GM12864 (cell line): Measurements from ENCODE around the gene RXFP1.

Experiments used
- DNase-seq: peaks from one replicate; pipeline ENCODE4 v3.0.0-alpha.2; 2011; ENCODE audit warnings: low read depth
- H3K4me3 ChIP-seq: 2 replicates; pipeline ENCODE4 v1.5.1; 2011; ENCODE audit warnings: mild to moderate bottlenecking, low read depth, low read length, control low read depth
- CTCF ChIP-seq: IDR thresholded peaks from 2 replicates; pipeline ENCODE4 v1.5.1; 2011; ENCODE audit warnings: low read depth, mild to moderate bottlenecking, moderate library complexity, low read length, control low read depth, inconsistent platforms; ENCODE audit errors: missing control alignments

RXFP1 gene

GRCh38 chr4:158540125-158540907 is 18.6 kb downstream of the RXFP1 start:
- no peak for TF ChIP-seq CTCF
- DNase-seq = no peak
- H3K4me3 ChIP-seq = no peak overlapping the region

- DNase-seq = no peak
- TF ChIP-seq CTCF = no peak
- H3K4me3 ChIP-seq = no peak overlapping the region
Observed at GRCh38 chr4:158541506-158541905, 19.8 kb downstream of the RXFP1 start.

GRCh38 chr4:158543191-158543590 is 21.5 kb downstream of the RXFP1 start:
- no peak for TF ChIP-seq CTCF
- no peak for DNase-seq
- H3K4me3 ChIP-seq = no peak overlapping the region

GRCh38 chr4:158544141-158544540 is 22.5 kb downstream of the RXFP1 start:
- DNase-seq = no peak
- H3K4me3 ChIP-seq = no peak overlapping the region
- no peak for TF ChIP-seq CTCF

GRCh38 chr4:158553364-158553763 is 31.7 kb downstream of the RXFP1 start:
- TF ChIP-seq CTCF = no peak
- no peak for DNase-seq
- no peak overlapping the region for H3K4me3 ChIP-seq

GRCh38 chr4:158560284-158560683 is 38.6 kb downstream of the RXFP1 start:
- H3K4me3 ChIP-seq = no peak overlapping the region
- DNase-seq = no peak
- TF ChIP-seq CTCF = no peak

GRCh38 chr4:158566860-158567259 is 45.2 kb downstream of the RXFP1 start:
- no peak overlapping the region for H3K4me3 ChIP-seq
- no peak for DNase-seq
- TF ChIP-seq CTCF = no peak
